Endodermal cell (in vitro differentiated cells): ENCODE data around the gene ADCK2. TPM values are rescaled to one million over a fixed set of nuclear protein-coding genes. Genes with fewer than 3 reads are reported as not detected.

Experiments
- DNase-seq: peaks from one replicate; pipeline ENCODE4 v3.0.0-alpha.2; 2017
- H3K27ac ChIP-seq: 2 replicates; pipeline ENCODE4 v1.5.1; 2013; ENCODE audit warnings: mild to moderate bottlenecking, low read depth, low read length, moderate library complexity
- H3K27me3 ChIP-seq: 2 replicates; pipeline ENCODE4 v1.6.1; 2013; ENCODE audit warnings: mild to moderate bottlenecking, low read length, moderate library complexity; ENCODE audit not compliant: insufficient read depth, control insufficient read depth, poor library complexity, severe bottlenecking
- H3K36me3 ChIP-seq: 2 replicates; pipeline ENCODE4 v1.7.0; 2013; ENCODE audit warnings: mild to moderate bottlenecking, low read length, moderate library complexity; ENCODE audit not compliant: control insufficient read depth, insufficient read depth
- H3K4me1 ChIP-seq: one replicate; pipeline ENCODE4 v1.7.0; 2013; ENCODE audit warnings: low read length; ENCODE audit not compliant: control insufficient read depth, insufficient read depth
- H3K4me3 ChIP-seq: 2 replicates; pipeline ENCODE4 v1.5.1; 2013; ENCODE audit warnings: mild to moderate bottlenecking, low read length, moderate library complexity
- H3K9ac ChIP-seq: 2 replicates; pipeline ENCODE4 v1.6.1; 2013; ENCODE audit warnings: mild to moderate bottlenecking, low read length, moderate library complexity; ENCODE audit not compliant: poor library complexity, severe bottlenecking; ENCODE audit errors: extremely low read depth
- H3K9me3 ChIP-seq: 2 replicates; pipeline ENCODE4 v1.6.1; 2013; ENCODE audit warnings: mild to moderate bottlenecking, low read length, moderate library complexity; ENCODE audit not compliant: control insufficient read depth
- H3K27ac Mint-ChIP-seq: 2 replicates; pipeline ENCODE4 v1.8.0; 2020; ENCODE audit warnings: mixed read lengths
- H3K27me3 Mint-ChIP-seq: 2 replicates; pipeline ENCODE4 v1.8.0; 2021; ENCODE audit warnings: mild to moderate bottlenecking, mixed read lengths; ENCODE audit not compliant: insufficient read depth
- H3K36me3 Mint-ChIP-seq: 2 replicates; pipeline ENCODE4 v1.8.0; 2020; ENCODE audit warnings: low read depth, mixed read lengths
- H3K4me1 Mint-ChIP-seq: 2 replicates; pipeline ENCODE4 v1.8.0; 2020; ENCODE audit warnings: mixed read lengths
- H3K4me3 Mint-ChIP-seq: 2 replicates; pipeline ENCODE4 v1.8.0; 2020; ENCODE audit warnings: mild to moderate bottlenecking, moderate library complexity, mixed read lengths
- H3K9me3 Mint-ChIP-seq: 2 replicates; pipeline ENCODE4 v1.8.0; 2020; ENCODE audit warnings: mild to moderate bottlenecking, mixed read lengths
- WGBS, 2 experiments: methylation state at CpG; one replicate each; pipeline versions ENCODE4 v1.1.5 to v1.1.7; 2013; ENCODE audit warnings: missing lambda C conversion rate in 2 of 2, mixed read lengths in 1 of 2; ENCODE audit not compliant: insufficient coverage in 1 of 2, insufficient read length in 1 of 2; 5-methylcytosine and 5-hydroxymethylcytosine counted together
- total RNA-seq, 2 donors: library from RNA; stranded (reverse); fragmentation: NEBNext Ultra II Directional in 1 of 2; extraction: Animal tissue kit (Norgen Biotek cat#: 25700) in 1 of 2; gene quantifications; 2 replicates in 1 of 2; 3 replicates in 1 of 2; pipeline ENCODE4 v1.2.1, GENCODE V29; 2021
- TF ChIP-seq, protein P1 (sequence below): fragments of 200-600 bp; sonication (generic); conservative IDR thresholded peaks from 2 replicates; pipeline ENCODE4 v1.5.0; 2021; ENCODE audit warnings: antibody characterized with exemption, mild to moderate bottlenecking

The ADCK2 gene
- total RNA-seq, 2 donors from 2014 or later, result 13.5 to 17.8 TPM

DNA sequence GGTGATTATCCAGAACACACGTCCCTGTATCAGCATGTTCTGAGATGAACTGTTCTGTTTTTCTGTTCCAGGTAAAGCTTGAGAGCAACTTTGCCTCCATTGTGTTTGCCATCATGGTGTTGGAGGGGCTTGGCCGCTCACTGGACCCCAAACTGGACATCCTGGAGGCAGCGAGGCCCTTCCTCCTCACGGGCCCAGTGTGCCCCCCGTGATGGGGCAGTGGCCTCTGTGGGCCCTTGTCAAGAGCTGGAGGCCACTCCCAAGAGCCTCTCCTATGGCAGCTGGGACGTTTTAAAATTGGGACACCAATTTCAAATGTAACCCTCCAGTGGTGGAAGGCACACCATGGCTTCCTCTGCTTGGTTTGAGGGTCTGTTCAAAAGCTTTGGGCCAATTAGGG lies 21.8 kb downstream of the ADCK2 start:
- Histone ChIP-seq H3K27ac (no peak overlapping the region), H3K4me1 (no peaks in the 10 kb centered on the region), H3K9me3 (no peaks in the 10 kb centered on the region), H3K36me3 (peaks cover 10% of the 10 kb centered on the region), H3K4me3 (no peak overlapping the region), H3K27me3 (no peaks in the 10 kb centered on the region), H3K9ac (no peak overlapping the region)
- H3K9me3 Mint-ChIP-seq, result no peaks in the 10 kb centered on the region
- WGBS, 2 experiments, result 90 to 98% methylated on average over 5 to 6 of the region's 6 CpGs
- no peak overlapping the region for H3K4me3 Mint-ChIP-seq
- TF ChIP-seq, protein P1, sequence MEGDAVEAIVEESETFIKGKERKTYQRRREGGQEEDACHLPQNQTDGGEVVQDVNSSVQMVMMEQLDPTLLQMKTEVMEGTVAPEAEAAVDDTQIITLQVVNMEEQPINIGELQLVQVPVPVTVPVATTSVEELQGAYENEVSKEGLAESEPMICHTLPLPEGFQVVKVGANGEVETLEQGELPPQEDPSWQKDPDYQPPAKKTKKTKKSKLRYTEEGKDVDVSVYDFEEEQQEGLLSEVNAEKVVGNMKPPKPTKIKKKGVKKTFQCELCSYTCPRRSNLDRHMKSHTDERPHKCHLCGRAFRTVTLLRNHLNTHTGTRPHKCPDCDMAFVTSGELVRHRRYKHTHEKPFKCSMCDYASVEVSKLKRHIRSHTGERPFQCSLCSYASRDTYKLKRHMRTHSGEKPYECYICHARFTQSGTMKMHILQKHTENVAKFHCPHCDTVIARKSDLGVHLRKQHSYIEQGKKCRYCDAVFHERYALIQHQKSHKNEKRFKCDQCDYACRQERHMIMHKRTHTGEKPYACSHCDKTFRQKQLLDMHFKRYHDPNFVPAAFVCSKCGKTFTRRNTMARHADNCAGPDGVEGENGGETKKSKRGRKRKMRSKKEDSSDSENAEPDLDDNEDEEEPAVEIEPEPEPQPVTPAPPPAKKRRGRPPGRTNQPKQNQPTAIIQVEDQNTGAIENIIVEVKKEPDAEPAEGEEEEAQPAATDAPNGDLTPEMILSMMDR, result no peak
- no peak overlapping the region for H3K27ac Mint-ChIP-seq
- H3K27me3 Mint-ChIP-seq, result no peaks in the 10 kb centered on the region
- no peak for DNase-seq
- H3K4me1 Mint-ChIP-seq, result peaks cover 17% of the 10 kb centered on the region
- H3K36me3 Mint-ChIP-seq, result peaks cover 5% of the 10 kb centered on the region

DNA sequence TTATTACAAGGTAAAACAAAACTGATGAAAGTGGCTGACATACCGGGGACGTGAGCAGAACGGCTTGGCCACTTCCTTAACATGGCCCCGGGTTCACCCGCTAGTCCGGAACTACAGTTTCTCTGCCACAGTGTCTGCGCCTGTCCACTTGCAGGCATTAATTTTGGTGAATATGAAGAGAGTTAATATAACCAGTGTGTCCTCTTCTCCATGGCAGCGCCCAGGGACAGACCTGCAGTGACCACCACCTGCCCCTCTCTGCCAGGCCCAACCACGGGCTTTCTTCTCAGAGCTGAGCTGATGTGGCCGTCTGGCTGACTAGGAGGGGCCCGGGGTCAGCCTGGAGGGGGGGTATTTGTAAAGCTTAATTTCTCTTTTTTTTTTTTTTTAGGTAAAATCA lies 22.6 kb downstream of the ADCK2 start:
- Histone ChIP-seq H3K9me3 (no peaks in the 10 kb centered on the region), H3K4me1 (no peaks in the 10 kb centered on the region), H3K9ac (no peak overlapping the region), H3K4me3 (no peak overlapping the region), H3K36me3 (peaks cover 10% of the 10 kb centered on the region), H3K27me3 (no peaks in the 10 kb centered on the region), H3K27ac (no peak overlapping the region)
- H3K27ac Mint-ChIP-seq, result no peak overlapping the region
- TF ChIP-seq, protein P1, result no peak
- H3K4me1 Mint-ChIP-seq, result peaks cover 19% of the 10 kb centered on the region
- H3K27me3 Mint-ChIP-seq, result no peaks in the 10 kb centered on the region
- no peaks in the 10 kb centered on the region for H3K9me3 Mint-ChIP-seq
- peak overlapping the region; percentile 97 for H3K4me3 Mint-ChIP-seq
- no peak for DNase-seq
- 95 to 97% methylated on average over 7 to 9 of the region's 11 CpGs for WGBS, 2 experiments
- H3K36me3 Mint-ChIP-seq, result peaks cover 5% of the 10 kb centered on the region

- peaks cover 19% of the 10 kb centered on the region for H3K4me1 Mint-ChIP-seq
- peak overlapping the region; percentile 50 for H3K9ac ChIP-seq
Observed at GRCh38 chr7:140696024-140696679, 23.4 kb downstream of the ADCK2 start.

More at GRCh38 chr7:140696024-140696679, 23.4 kb downstream of the ADCK2 start:
- Mint-ChIP-seq H3K4me3 (peak overlapping the region; percentile 97), H3K27ac (peak overlapping the region; percentile 99), H3K9me3 (no peaks in the 10 kb centered on the region), H3K36me3 (peaks cover 5% of the 10 kb centered on the region), H3K27me3 (no peaks in the 10 kb centered on the region)
- Histone ChIP-seq H3K27me3 (no peaks in the 10 kb centered on the region), H3K9me3 (no peaks in the 10 kb centered on the region), H3K36me3 (peaks cover 10% of the 10 kb centered on the region), H3K4me1 (no peaks in the 10 kb centered on the region), H3K27ac (peak overlapping the region; percentile 53), H3K4me3 (peak overlapping the region; percentile 89)
- WGBS, 2 experiments, result 40 to 69% methylated on average over 13 to 23 of the region's 23 CpGs
- DNase-seq, result peak; percentile 98
- TF ChIP-seq, protein P1, result no peak
